Ramos (cell line): ENCODE results near the gene RSKR.
"Not testable (repeated sequence)": the region's sequence is repeated elsewhere in the genome, so short reads cannot be mapped to it uniquely, and the experiment has no call there.

Experiments
- in situ Hi-C: fragments of 300-500 bp; cut with MboI; formaldehyde crosslinking; loops from one replicate; pipeline ENCODE4 v1.14.3; 2022; ENCODE audit warnings: low sequenced_read_pairs; ENCODE audit not compliant: unreplicated experiment

RSKR gene

GRCh38 chr17:28624148-28624547 is 10.2 kb upstream of the RSKR start:
- in situ Hi-C loops = no loop called here

DNA sequence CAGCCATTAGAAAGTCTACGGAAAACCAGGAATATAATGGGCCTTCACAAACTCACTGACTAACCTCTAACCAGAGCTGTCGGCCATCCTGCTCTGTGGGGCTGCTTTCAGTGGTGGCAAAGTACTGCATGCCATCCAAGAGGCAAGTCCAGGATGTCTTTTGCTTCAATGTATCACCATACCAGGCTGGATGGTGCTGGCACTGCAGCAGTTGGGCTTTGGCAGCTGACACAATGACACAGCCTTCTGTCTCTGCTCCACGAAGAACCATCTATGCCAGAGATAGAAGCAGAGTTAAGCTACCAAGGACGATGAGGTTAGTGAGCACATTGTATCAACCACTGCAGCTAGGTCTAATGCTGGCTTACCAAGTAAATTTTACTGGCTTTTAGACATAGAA is 9.7 kb upstream of the RSKR start:
- in situ Hi-C loops = no loop called here

GRCh38 chr17:28622186-28622585 is 8.2 kb upstream of the RSKR start:
- in situ Hi-C loops = no loop called here

DNA sequence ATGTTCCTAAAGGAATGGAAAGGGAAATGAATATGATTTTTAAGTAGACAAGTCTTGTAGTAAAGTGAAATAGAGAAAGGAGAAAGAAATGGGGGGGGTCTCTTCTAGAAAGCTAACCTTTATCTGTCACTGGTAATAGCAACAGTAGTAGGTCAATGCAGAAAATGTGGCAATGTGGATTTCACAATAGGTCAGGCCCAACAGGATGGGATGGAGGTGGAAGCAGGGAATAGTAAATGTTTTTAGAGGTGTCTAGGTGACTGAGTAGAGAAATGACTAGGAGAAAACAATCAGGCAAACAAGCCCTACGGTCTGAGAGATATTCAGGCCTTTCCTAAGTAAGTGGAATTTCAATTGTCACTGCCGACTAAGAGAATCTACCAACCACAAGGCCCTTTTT is 6.0 kb upstream of the RSKR start:
- in situ Hi-C loops = no loop called here

GRCh38 chr17:28618464-28618863 is 4.5 kb upstream of the RSKR start:
- in situ Hi-C loops = no loop called here

DNA sequence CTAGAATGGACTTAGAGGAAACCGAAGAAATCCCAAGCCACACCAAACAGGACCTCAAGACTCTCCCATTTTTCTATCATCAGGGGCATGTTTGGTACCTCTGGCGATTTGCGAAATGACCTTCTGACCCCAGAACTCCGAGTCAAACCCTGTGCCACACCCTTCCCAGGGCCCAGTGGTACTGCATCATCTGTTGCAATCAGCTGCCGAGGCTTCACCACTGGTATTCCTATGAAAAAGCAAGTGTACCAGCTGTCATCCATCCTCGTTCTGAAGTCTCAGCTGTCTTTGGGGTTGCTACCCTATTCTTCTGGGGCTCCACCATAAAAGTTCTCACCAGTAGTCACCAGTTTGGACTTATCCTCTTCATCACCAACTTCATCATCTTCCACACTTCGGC is 2.3 kb upstream of the RSKR start:
- in situ Hi-C loops = no loop called here

GRCh38 chr17:28615260-28615940 is 1.4 kb upstream of the RSKR start:
- in situ Hi-C loops = no loop called here

GRCh38 chr17:28612936-28613872 is 781 bp downstream of the RSKR start:
- in situ Hi-C loops = loop anchor here (5.0 kb wide), 1 partner anchor 116 kb away; no protein-coding TSS in a partner anchor

DNA sequence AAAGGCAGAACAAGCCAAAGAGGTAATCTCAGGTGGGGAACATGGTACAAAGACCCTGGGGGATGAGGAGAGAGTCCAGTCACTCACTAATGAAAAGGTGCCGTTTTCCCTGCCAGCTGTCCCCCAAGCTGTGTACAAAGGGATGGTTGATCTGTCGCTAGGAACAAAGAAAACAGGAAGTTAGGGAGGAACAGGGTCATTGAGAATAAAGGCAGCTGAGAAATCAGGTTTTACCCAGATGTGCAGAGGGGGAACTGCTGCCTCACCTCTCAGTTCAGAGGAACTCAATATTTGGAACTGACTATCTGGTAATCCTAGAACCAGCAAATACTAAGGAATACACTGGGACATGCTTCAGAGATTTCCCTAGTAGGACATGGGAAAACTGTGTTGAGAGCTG is 1.5 kb downstream of the RSKR start:
- in situ Hi-C loops = loop anchor here (5.0 kb wide), 1 partner anchor 115 kb away; no protein-coding TSS in a partner anchor

- in situ Hi-C loops = loop anchor here (5.0 kb wide), 1 partner anchor 113 kb away; no protein-coding TSS in a partner anchor
Observed at GRCh38 chr17:28610376-28610775, 3.6 kb downstream of the RSKR start.

- in situ Hi-C loops = not testable (repeated sequence)
Observed at GRCh38 chr17:28604031-28604430, 10.0 kb downstream of the RSKR start.

- in situ Hi-C loops = no loop called here
Observed at GRCh38 chr17:28599311-28600184, 14.4 kb downstream of the RSKR start.

DNA sequence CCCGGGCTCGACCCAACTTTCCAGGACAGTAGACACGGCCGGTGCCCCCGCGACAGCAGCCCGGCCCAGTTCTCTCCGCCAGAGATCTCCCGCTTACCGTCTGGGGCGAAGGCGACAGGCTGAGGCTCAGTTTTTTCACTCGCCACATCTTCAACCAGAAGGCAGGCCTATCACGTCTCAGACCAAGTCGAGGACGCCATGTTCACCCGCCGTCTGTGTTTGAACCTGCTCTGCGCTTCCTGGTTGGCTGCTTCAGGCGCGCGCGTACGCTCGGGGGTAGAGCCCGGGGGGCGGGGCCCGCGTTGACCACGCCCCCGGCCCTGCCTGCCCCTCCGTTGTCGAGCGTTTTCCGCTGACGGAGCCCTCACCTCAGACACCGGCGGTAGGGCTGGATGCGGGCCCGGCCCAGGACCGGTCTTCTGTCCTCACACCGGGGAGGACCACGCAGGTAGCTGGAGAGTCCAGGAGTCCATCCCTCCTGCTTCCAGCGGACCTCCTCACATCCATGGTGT is 15.1 kb downstream of the RSKR start, which contains the start of gene SPAG5:
SPAG5 (minus strand) TSS at position 227 of the 512 bp plus-strand sequence; CDS start at position 148, 79 bp downstream.
- in situ Hi-C loops = no loop called here

- in situ Hi-C loops = no loop called here
Observed at GRCh38 chr17:28598389-28598788, 15.6 kb downstream of the RSKR start.

DNA sequence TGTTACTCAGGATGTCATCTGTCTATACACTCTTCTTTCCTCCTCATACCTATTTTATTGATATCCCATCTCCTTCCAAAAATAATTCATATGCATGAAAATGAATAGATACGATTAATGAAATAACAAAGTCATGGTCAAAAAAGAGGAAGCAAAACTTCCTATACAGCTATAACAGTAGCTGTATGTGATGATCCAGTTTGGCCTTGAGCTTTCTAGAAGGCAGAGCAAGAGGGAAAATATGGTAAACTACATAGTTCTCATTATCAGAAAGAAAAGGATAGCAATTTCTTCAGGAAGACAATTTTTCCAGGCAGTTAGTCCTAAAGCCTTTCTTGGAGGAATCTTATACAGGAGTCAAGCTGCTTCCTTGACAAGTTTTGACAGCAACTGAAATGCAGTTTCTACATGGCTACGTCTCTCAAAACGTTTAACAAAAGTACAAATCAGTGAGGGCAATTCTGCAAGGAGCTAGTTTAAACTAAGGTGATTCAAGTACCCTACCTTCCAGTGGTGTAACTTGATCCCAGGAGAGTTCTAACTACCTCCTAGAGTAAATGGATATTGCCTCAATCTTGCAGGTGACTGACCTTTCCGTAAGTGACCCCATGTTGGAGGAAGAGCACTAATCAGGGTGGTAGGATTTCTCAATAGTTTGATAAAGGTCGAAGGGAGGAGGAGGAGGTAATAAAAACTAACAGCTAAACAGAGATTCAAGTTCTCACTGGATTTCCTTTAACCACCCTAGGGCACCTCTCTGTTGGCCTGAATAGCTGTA is 16.2 kb downstream of the RSKR start:
- in situ Hi-C loops = no loop called here

DNA sequence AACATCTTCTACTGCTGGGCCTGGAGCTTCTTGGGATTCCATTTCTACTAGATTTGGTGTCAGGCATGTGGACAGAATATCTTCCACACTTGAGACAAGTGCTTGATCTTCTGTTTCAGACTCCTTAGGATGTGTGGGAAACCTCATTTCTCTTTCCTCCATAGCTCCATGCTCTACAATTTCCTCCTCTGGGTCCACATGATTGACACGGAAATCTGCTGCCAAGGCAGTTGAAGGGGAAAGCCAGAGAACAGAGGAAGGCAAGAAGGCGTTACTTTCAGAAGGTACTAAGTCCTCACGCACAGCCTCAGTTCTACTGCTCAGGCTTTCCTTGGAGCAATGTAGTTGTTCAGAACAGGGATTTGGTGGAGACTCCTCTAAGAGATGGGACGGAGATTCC is 21.7 kb downstream of the RSKR start:
- in situ Hi-C loops = no loop called here

DNA sequence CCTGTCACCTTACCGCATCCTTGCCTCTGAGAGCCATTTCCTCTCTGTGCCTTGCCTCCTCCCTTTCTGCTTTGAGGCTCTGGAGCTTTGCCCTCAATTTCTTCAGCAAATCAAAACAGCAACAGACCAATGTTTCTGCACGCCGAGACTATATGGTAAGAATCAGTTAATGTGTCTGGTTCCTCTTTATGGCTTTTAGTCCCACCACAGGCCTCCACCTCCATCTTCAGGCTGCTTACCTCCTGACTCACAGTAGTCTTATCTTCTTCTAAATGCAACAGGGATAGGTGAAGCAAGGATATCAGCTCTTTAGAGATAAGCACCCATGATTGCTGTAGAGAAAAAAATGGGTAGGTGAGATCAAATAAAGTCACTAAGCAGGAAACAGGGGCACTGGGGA is 28.1 kb downstream of the RSKR start:
- in situ Hi-C loops = no loop called here

GRCh38 chr17:28584434-28584833 is 29.6 kb downstream of the RSKR start:
- in situ Hi-C loops = no loop called here

DNA sequence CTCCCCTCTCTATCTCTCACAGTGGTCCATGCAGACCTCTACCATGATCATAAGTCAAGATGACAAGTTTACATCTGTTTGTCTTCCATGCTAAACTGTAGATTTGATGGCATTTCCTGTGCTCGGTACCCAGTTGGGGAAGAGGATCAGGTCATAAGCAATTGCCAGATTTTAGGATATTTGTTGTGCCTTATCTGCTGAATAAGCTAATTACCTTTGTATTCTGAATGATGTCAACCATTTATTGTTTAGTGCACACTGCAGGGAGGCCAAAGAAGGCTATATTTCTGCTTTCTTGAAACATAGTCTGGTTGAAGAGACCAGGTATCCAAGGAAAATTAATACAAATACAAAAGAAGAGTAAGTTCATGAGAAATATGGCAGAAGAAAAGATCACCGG is 31.5 kb downstream of the RSKR start:
- in situ Hi-C loops = no loop called here
